ENCODE results near the gene TTLL8. TPM values are rescaled to one million over a fixed set of nuclear protein-coding genes. Genes with fewer than 3 reads are reported as not detected.

TTLL8 gene
- total and polyA plus RNA-seq, 7 donors = not detected

DNA sequence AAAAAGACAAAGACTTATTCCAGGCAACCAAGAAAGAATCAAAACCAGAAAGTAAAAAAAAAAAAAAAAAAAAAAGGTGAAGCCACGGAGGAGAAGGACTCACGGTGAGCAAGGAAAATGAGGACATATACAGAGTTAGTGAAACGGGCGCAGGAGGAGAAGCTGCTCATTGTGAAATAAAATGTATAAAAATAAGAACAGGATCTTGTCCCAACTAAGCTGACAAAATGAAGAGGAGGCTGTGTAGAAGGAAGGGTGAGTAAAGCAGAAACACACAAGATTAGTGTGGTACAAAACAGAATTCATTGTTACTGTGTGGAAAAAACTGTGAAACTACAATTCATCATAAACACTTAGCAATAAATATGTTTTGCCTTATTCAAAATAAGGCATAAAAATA is 53.2 kb downstream of the TTLL8 start:
- WGBS, 3 donors = 74 to 76% (median 75%) methylated on average over 4 of the region's 4 CpGs
- Histone ChIP-seq H3K4me3 (no peak overlapping the region), H3K9me3 (no peaks in the 10 kb centered on the region), H3K36me3 (ENCODE audit: insufficient read depth in 1 of 2, low read depth in 1 of 2) (no peaks in the 10 kb centered on the region), H3K4me1 (no peaks in the 10 kb centered on the region), H3K27ac (no peak overlapping the region), H3K27me3 (ENCODE audit: insufficient read depth in 3 of 3, low read length in 2 of 3) (peaks cover 0 to 8% (median 3%) of the 10 kb centered on the region in 3 donors)
- ATAC-seq = no peak
- DNase-seq = no peak
- intact Hi-C loops (cut with DNase I) = no loop called here
- TF ChIP-seq, protein P1, sequence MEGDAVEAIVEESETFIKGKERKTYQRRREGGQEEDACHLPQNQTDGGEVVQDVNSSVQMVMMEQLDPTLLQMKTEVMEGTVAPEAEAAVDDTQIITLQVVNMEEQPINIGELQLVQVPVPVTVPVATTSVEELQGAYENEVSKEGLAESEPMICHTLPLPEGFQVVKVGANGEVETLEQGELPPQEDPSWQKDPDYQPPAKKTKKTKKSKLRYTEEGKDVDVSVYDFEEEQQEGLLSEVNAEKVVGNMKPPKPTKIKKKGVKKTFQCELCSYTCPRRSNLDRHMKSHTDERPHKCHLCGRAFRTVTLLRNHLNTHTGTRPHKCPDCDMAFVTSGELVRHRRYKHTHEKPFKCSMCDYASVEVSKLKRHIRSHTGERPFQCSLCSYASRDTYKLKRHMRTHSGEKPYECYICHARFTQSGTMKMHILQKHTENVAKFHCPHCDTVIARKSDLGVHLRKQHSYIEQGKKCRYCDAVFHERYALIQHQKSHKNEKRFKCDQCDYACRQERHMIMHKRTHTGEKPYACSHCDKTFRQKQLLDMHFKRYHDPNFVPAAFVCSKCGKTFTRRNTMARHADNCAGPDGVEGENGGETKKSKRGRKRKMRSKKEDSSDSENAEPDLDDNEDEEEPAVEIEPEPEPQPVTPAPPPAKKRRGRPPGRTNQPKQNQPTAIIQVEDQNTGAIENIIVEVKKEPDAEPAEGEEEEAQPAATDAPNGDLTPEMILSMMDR (IDR thresholded peaks at IDR 0.05) = no peak

DNA sequence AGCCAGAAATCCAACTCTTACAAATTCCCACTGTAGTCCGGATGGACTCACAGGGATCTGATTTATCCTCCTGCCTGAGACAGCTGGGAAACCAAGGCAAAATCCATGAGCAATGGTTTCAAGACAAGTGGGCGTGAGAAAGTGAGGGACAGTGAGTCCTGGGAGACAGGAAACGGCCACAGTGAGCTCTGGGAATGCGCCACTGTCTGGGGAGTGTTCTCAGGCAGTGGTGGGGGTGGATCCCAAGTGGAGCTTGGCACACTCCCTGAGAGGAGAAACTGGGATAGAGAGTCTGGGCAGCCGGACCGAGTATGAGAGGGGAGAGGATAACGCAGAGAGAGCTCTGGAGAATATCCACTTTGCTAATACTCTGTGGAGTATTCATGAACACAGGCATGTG is 55.3 kb downstream of the TTLL8 start:
- Histone ChIP-seq H3K4me1 (no peaks in the 10 kb centered on the region), H3K4me3 (no peak overlapping the region), H3K9me3 (no peaks in the 10 kb centered on the region), H3K36me3 (ENCODE audit: insufficient read depth in 1 of 2, low read depth in 1 of 2) (no peaks in the 10 kb centered on the region), H3K27me3 (ENCODE audit: insufficient read depth in 3 of 3, low read length in 2 of 3) (peaks cover 0 to 4% (median 3%) of the 10 kb centered on the region in 3 donors), H3K27ac (no peak overlapping the region)
- TF ChIP-seq, protein P1 (IDR thresholded peaks at IDR 0.05) = no peak
- ATAC-seq (no peak), DNase-seq (no peak)
- 59 to 73% (median 63%) methylated on average over 7 of the region's 7 CpGs for WGBS, 3 donors
- intact Hi-C loops (cut with DNase I) = no loop called here

DNA sequence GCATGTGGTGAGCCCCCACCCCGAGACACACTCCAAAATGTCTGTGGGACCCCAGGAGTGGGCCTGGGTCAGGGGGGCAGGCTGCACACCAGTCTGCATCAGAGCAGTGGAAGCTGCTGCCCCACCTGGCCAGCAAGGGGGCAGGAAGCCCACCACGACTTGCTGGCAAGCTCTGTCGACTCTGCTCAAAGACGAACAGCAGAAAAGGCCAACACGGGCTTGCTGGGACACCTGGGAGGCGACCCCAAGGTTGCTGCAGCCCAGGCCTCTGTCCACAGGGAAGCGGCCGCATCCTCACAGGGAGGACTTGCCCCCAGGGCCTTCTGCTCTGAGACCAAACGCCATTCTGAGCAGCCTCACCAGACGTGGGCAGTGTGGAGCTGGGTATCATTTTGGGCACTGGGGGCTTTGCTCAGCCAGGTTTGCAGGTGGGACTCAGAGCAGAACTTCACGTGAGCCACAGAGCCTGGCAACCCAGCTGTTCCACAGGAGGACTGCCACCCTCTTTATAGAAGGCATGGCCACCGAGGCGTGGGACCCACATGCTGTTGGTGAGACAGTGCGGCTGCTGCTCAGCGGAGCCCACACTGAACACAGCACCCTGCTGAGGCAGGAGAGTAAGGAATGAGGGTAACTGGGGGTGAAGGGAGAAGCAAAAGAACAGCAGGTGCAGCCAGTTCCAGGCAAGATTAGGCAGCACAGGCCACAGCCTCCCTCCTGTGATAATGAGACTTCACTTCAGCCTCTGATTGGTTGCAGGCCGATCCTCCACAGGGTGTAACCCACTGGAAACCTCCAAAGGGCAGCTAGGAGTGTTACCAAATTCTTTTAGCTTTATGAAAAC is 56.5 kb downstream of the TTLL8 start:
- 74 to 80% (median 77%) methylated on average over 16 of the region's 16 CpGs for WGBS, 3 donors
- no peak overlapping the region for H3K27ac ChIP-seq
- DNase-seq (no peak), ATAC-seq (no peak)
- no peaks in the 10 kb centered on the region for H3K9me3 ChIP-seq
- TF ChIP-seq, protein P1 (IDR thresholded peaks at IDR 0.05) = no peak
- no peak overlapping the region for H3K4me3 ChIP-seq
- H3K27me3 ChIP-seq (ENCODE audit: insufficient read depth in 3 of 3, low read length in 2 of 3) = peaks cover 0 to 4% (median 3%) of the 10 kb centered on the region in 3 donors
- H3K4me1 ChIP-seq = no peaks in the 10 kb centered on the region
- intact Hi-C loops (cut with DNase I) = no loop called here
- no peaks in the 10 kb centered on the region for H3K36me3 ChIP-seq (ENCODE audit: insufficient read depth in 1 of 2, low read depth in 1 of 2)

DNA sequence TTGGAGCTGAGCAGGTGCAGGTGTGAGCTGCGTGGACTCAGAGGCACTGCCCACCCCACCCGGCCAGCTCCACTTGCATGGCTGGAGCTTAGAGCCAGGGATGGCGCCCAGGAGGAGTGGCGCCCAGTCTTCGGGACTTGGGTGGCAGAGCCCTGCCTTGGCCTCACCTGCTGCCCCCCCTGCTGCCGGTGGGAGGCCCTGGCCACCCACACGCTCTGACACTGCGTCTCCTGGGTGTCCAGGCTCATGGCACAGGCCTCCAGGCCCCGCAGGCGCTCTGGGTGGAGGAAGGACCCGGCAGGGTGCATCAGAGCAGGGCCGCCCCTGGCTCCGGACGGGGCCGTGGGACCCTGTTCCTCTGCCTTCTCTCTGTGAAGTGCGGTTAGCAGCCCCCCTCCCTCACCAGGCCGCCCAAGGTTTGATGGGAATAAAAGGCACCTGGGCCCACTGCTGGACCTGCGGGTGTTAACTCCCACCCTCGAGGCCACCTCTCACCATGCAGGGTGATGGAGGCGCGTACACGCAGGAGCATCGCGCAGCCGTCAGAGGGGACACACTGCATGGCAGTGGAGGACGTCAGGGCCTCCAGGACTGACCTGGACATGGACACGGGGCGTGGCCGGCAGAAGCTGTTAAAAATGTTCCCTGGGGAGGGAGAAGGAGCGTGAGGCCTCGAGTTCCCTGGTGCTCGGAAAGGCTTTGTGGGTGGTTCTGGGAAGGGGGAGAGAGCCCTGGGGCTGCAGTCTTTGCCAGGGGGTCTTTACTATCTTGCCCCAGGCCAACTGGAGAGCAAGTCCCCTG is 57.3 kb downstream of the TTLL8 start:
- 86 to 87% (median 87%) methylated on average over 32 of the region's 32 CpGs for WGBS, 3 donors
- ATAC-seq (no peak), DNase-seq (no peak)
- Histone ChIP-seq H3K36me3 (ENCODE audit: insufficient read depth in 1 of 2, low read depth in 1 of 2) (no peaks in the 10 kb centered on the region), H3K4me1 (no peaks in the 10 kb centered on the region), H3K27me3 (ENCODE audit: insufficient read depth in 3 of 3, low read length in 2 of 3) (peaks cover 0 to 4% (median 3%) of the 10 kb centered on the region in 3 donors), H3K4me3 (no peak overlapping the region), H3K27ac (no peak overlapping the region), H3K9me3 (no peaks in the 10 kb centered on the region)
- intact Hi-C loops (cut with DNase I) = no loop called here
- TF ChIP-seq, protein P1 (IDR thresholded peaks at IDR 0.05) = no peak

All from psoas muscle (tissue), 8 donors.